ENCODE results near the gene MPND. TPM values are rescaled to one million over a fixed set of nuclear protein-coding genes. Genes with fewer than 3 reads are reported as not detected.
A peak's percentile ranks its signal among the peaks of the same experiment; 100 is the strongest.

Gene MPND
- total RNA-seq, 1 experiment from 2014 or later: 7.2 TPM

DNA sequence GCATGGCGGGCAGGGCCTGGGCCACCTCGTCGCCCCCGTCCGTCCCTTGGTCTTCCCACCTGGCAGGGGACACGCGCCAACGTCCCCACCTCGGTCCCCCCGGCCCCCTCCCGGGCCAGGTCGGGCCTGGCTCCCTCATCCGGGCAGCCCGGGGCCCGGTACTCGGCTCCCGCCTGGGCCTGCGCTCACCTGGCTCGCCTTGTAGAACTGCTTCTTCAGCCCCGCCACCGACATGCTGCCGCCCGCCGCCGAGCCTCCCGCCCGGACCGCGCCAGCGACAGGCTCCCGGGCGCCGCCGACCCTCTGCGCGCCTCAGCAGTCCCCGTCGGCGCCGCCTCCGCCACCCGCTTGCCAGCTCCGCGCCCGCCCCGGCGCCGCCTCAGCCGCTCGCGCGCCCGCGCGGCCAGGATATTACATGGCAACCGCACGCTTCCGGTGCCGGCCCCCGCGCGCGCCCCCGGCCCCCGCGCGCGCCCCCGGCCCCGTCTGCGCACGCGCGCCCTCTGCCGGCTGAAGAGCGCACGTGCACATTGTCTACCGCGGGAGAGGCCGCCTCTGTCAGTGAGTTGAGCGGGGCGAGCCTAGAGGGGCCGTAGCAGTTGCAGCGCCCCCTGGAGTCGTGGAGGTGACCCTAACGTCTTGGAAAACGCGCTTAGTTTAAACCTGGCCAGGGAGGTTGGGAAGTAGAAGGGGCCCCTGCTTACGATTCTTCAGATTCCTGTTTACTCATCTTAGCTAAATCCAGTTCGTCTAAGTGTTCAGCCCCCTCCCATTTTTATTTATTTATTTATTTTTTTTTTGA, 57.0 kb downstream of the MPND start, which contains the start of gene SH3GL1:
TSS of gene SH3GL1 (minus strand) at position 413 of the 802 bp plus-strand sequence. CDS start at position 234, 179 bp downstream.
- Mint-ChIP-seq H3K27ac (ENCODE audit: low read depth, unreplicated experiment) (peak within 1 kb of the TSS; percentile 94), H3K4me3 (ENCODE audit: unreplicated experiment) (peak within 1 kb of the TSS; percentile 78), H3K27me3 (ENCODE audit: insufficient read depth, unreplicated experiment) (no peaks in the 10 kb centered on the region), H3K9me3 (ENCODE audit: unreplicated experiment) (no peaks in the 10 kb centered on the region), H3K36me3 (ENCODE audit: insufficient read depth, unreplicated experiment) (peaks cover 17% of the 10 kb centered on the region), H3K4me1 (ENCODE audit: insufficient read depth, unreplicated experiment) (peaks cover 33% of the 10 kb centered on the region)
- POLR2A ChIA-PET: interaction anchor here (0.5 to 3.3 kb wide), 17 partner anchors 15 to 843 kb away, joined by 3 to 93 read pairs (median 4); partner anchors contain the start of genes EEF2, MPND and YJU2
- CTCF ChIA-PET: interaction anchor here (0.6 to 2.9 kb wide), 26 partner anchors 9 to 1947 kb away, joined by 3 to 16 read pairs (median 4); partner anchors contain the start of genes EEF2 and MPND
- intact Hi-C loops (cut with micrococcal nuclease): loop anchor here (1.0 kb wide), 1 partner anchor 31 kb away; no protein-coding TSS in a partner anchor
- BruUV-seq (replicated peaks): no TSS peak
- TF ChIP-seq, protein P1, sequence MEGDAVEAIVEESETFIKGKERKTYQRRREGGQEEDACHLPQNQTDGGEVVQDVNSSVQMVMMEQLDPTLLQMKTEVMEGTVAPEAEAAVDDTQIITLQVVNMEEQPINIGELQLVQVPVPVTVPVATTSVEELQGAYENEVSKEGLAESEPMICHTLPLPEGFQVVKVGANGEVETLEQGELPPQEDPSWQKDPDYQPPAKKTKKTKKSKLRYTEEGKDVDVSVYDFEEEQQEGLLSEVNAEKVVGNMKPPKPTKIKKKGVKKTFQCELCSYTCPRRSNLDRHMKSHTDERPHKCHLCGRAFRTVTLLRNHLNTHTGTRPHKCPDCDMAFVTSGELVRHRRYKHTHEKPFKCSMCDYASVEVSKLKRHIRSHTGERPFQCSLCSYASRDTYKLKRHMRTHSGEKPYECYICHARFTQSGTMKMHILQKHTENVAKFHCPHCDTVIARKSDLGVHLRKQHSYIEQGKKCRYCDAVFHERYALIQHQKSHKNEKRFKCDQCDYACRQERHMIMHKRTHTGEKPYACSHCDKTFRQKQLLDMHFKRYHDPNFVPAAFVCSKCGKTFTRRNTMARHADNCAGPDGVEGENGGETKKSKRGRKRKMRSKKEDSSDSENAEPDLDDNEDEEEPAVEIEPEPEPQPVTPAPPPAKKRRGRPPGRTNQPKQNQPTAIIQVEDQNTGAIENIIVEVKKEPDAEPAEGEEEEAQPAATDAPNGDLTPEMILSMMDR (IDR thresholded peaks at IDR 0.05; ENCODE audit: unreplicated experiment): peak; percentile 98
- DNase-seq (ENCODE audit: unreplicated experiment): peak; percentile 90

DNA sequence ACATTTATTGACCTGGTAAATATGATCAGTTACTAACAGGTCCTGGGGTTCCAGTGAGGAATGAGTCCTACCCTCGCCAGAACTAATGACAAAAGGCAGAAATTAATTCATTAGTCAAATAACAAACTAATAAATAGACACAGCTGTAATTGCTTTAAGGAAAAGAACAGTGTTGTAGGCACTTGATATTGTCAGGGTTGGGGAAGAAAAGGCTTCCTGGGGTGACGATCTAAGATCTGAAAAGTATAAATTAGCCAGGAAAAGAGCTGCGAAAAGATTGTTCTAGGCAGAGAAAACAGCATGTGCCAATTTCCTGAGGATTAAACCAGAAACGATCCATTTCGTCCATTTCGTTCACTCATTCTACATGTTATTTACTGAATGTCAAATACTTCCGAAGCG, 58.4 kb downstream of the MPND start:
- H3K27me3 Mint-ChIP-seq (ENCODE audit: insufficient read depth, unreplicated experiment): no peaks in the 10 kb centered on the region
- ChIA-PET POLR2A (interaction anchor here (0.6 to 3.3 kb wide), 27 partner anchors 12 to 1501 kb away, joined by 3 to 93 read pairs (median 4); partner anchors contain the start of genes HDGFL2, MPND, MRPL54 and YJU2), CTCF (interaction anchor here (1.0 to 2.9 kb wide), 6 partner anchors 9 to 50 kb away, joined by 4 to 12 read pairs (median 6); no protein-coding TSS in a partner anchor)
- H3K4me1 Mint-ChIP-seq (ENCODE audit: insufficient read depth, unreplicated experiment): peaks cover 30% of the 10 kb centered on the region
- no peaks in the 10 kb centered on the region for H3K9me3 Mint-ChIP-seq (ENCODE audit: unreplicated experiment)
- peaks cover 3% of the 10 kb centered on the region for H3K36me3 Mint-ChIP-seq (ENCODE audit: insufficient read depth, unreplicated experiment)
- TF ChIP-seq, protein P1 (IDR thresholded peaks at IDR 0.05; ENCODE audit: unreplicated experiment): no peak
- intact Hi-C loops (cut with micrococcal nuclease): no loop called here
- BruUV-seq (replicated peaks): TSS peak; percentile 42
- DNase-seq (ENCODE audit: unreplicated experiment): no peak
- peak overlapping the region; percentile 71 for H3K4me3 Mint-ChIP-seq (ENCODE audit: unreplicated experiment)
- peak overlapping the region; percentile 94 for H3K27ac Mint-ChIP-seq (ENCODE audit: low read depth, unreplicated experiment)

DNA sequence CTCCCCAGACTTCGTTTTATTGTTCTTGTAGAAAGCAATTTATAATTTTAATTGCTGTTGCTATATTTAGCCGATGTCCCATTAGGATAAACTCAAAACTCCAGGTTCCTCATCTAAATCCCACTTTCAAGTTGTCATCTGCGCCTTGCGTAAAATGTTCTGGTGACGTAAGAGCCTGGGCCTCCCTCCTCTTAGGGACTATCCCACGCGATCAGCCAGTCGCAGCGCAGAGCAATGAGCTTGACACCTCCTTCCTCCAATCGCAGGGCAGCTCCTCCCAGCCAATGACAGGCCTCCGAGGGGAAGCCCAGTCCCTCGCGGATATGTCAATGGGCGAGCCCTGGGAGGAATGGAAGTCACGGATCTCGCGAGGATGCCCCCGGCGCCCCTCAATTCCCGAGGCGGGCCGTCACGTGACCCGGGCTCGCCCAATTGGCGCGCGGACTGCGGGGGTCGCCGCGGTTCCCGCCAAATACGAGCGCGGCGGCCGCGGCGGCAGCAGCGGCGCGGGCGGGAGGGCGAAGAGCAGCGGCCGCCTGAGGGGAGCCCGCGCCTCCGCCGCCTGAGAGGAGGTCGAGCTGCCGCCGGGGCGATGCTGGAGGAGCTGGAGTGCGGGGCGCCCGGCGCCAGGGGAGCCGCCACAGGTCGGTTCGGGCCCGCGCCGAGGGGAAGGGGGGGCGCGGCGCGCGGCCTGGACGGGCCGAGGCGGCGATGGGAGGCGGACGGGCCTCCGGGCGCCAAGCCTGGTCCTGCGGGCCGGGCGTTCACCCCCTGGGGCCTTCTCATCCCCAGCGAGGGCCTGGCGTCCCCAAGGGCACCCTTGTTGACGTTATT, 59.0 kb downstream of the MPND start, which contains the start of gene CHAF1A:
TSS of gene CHAF1A (plus strand) at position 470 of the 834 bp plus-strand sequence. CDS start at position 593, 123 bp downstream.
- ChIA-PET POLR2A (interaction anchor here (0.5 to 3.3 kb wide), 28 partner anchors 11 to 1501 kb away, joined by 3 to 93 read pairs (median 4); partner anchors contain the start of genes HDGFL2, MPND, MRPL54 and YJU2), CTCF (interaction anchor here (1.0 to 2.9 kb wide), 6 partner anchors 8 to 50 kb away, joined by 4 to 12 read pairs (median 6); no protein-coding TSS in a partner anchor)

More for the DNA sequence above, 59.0 kb downstream of the MPND start, which contains the start of gene CHAF1A:
- no peaks in the 10 kb centered on the region for H3K36me3 Mint-ChIP-seq (ENCODE audit: insufficient read depth, unreplicated experiment)
- no peaks in the 10 kb centered on the region for H3K27me3 Mint-ChIP-seq (ENCODE audit: insufficient read depth, unreplicated experiment)
- peak; percentile 100 for DNase-seq (ENCODE audit: unreplicated experiment)
- intact Hi-C loops (cut with micrococcal nuclease): no loop called here
- no peaks in the 10 kb centered on the region for H3K9me3 Mint-ChIP-seq (ENCODE audit: unreplicated experiment)
- TF ChIP-seq, protein P1 (IDR thresholded peaks at IDR 0.05; ENCODE audit: unreplicated experiment): no peak
- BruUV-seq (replicated peaks): no TSS peak
- peaks cover 26% of the 10 kb centered on the region for H3K4me1 Mint-ChIP-seq (ENCODE audit: insufficient read depth, unreplicated experiment)
- H3K4me3 Mint-ChIP-seq (ENCODE audit: unreplicated experiment): peak within 1 kb of the TSS; percentile 71
- peak within 1 kb of the TSS; percentile 94 for H3K27ac Mint-ChIP-seq (ENCODE audit: low read depth, unreplicated experiment)
